Measurements from ENCODE around the gene RHBDL1.

The RHBDL1 gene

DNA sequence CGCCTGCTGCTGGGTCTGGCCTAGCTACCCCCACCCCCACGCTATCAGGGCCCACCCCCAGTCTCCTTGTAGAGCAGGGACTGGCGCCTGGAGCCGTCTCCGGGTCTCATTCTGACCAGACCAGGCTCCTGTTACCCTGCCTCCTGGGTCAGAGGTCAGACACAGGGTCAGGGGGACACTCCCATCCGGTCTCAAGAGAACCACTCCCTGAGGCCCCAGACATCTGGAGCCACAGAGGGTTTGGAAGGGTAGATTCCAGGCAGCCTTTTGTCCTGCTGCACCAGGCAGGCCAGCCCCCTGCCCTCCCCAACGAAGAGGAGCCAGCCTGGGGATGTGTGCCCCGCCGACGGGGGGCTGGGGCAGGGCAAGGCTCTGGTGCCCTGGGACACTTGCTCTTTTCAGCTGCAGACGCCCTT is 45.6 kb upstream of the RHBDL1 start (continued):
- no peak for TF ChIP-seq ATF2 (tag by site-specific recombination; IDR thresholded peaks at IDR 0.05; ENCODE audit: low read depth)
- no peak for TF ChIP-seq PRDM1 (tag by site-specific recombination; IDR thresholded peaks at IDR 0.05)
- TF ChIP-seq GLI2 (tag by site-specific recombination; IDR thresholded peaks at IDR 0.05; ENCODE audit: borderline replicate concordance, low read depth) = no peak
- no peak for TF ChIP-seq ZNF426 (tag by site-specific recombination; IDR thresholded peaks at IDR 0.05)
- TF ChIP-seq ZXDB (tag by site-specific recombination; IDR thresholded peaks at IDR 0.05) = no peak
- TF ChIP-seq ZBTB8A (tag by site-specific recombination; IDR thresholded peaks at IDR 0.05) = 0 out of 2 replicates have a peak, but pooled peaks have one; percentile 31
- no peak for TF ChIP-seq CTCF (tag by site-specific recombination; IDR thresholded peaks at IDR 0.05)

- TF ChIP-seq ZNF350 (tag by site-specific recombination; IDR thresholded peaks at IDR 0.05) (no peak), ZBTB6 (tag by site-specific recombination; IDR thresholded peaks at IDR 0.05) (peak; percentile 34; the same call in 1 of the 2 replicates), ZFHX2 (tag by site-specific recombination; conservative IDR thresholded peaks at IDR 0.05) (peak; percentile 82), GLIS2 (tag by site-specific recombination; IDR thresholded peaks at IDR 0.05) (peak; percentile 7; the same call in 1 of the 2 replicates), ZNF600 (tag by site-specific recombination; IDR thresholded peaks at IDR 0.05) (peak; percentile 56), EGR2 (tag by site-specific recombination; IDR thresholded peaks at IDR 0.05; ENCODE audit: low read depth) (peak; percentile 79), SCRT2 (tag by site-specific recombination; IDR thresholded peaks at IDR 0.05) (no peak), ZNF623 (tag by site-specific recombination; IDR thresholded peaks at IDR 0.05) (peak; percentile 19; the same call in 1 of the 2 replicates)
- ChIA-PET POLR2A (interaction anchor here (0.6 kb wide), 1 partner anchor 108 kb away, joined by 4 read pairs; no protein-coding TSS in a partner anchor), CTCF (no interaction called here)
- H3K4me1 ChIP-seq (ENCODE audit: control insufficient read depth, insufficient read depth, low read length) = peaks cover 2% of the 10 kb centered on the region; the same call in 1 of the 2 replicates
- no peaks in the 10 kb centered on the region for H3K9me3 ChIP-seq (ENCODE audit: control insufficient read depth, insufficient read depth, low read depth, low read length)
- peaks cover 0 to 20% of the 10 kb centered on the region in 2 experiments; a peak in 1 of 3 replicates for H3K36me3 ChIP-seq (ENCODE audit: control insufficient read depth in 2 of 2, insufficient read depth in 1 of 2, low read length in 2 of 2)
- no peak overlapping the region for H3K4me3 ChIP-seq (ENCODE audit: low read depth, low read length)
- peak overlapping the region; percentile 24; the same call in 1 of the 2 replicates for H3K27ac ChIP-seq (ENCODE audit: extremely low read depth, low read depth, low read length)
Measured at GRCh38 chr16:630249-630814, 45.1 kb upstream of the RHBDL1 start.

- CTCF ChIA-PET = interaction anchor here (0.7 kb wide), 1 partner anchor 28 kb away, joined by 4 read pairs; no protein-coding TSS in a partner anchor
- TF ChIP-seq ZNF2 (tag by site-specific recombination; IDR thresholded peaks at IDR 0.05) (no peak), ZNF571 (tag by site-specific recombination; IDR thresholded peaks at IDR 0.05) (no peak), ZNF48 (tag by site-specific recombination; IDR thresholded peaks at IDR 0.05) (no peak), ZBTB26 (tag by site-specific recombination; optimal IDR thresholded peaks at IDR 0.05) (no peak), ZNF248 (tag by site-specific recombination; IDR thresholded peaks at IDR 0.05) (no peak), ZNF501 (tag by site-specific recombination; IDR thresholded peaks at IDR 0.05) (no peak), ZNF23 (tag by site-specific recombination; IDR thresholded peaks at IDR 0.05; ENCODE audit: borderline replicate concordance) (no peak), ZNF560 (tag by site-specific recombination; IDR thresholded peaks at IDR 0.05; ENCODE audit: borderline replicate concordance) (no peak), ZSCAN30 (tag by site-specific recombination; IDR thresholded peaks at IDR 0.05) (no peak), EGR2 (tag by site-specific recombination; IDR thresholded peaks at IDR 0.05; ENCODE audit: low read depth) (no peak), ELK4 (IDR thresholded peaks at IDR 0.05; ENCODE audit: borderline replicate concordance, low read depth, low read length) (no peak), WT1 (tag by site-specific recombination; IDR thresholded peaks at IDR 0.05) (no peak), ZNF707 (tag by site-specific recombination; IDR thresholded peaks at IDR 0.05) (no peak)
Measured at GRCh38 chr16:630815-631405, 44.6 kb upstream of the RHBDL1 start, which contains the start of gene WFIKKN1. WFIKKN1 (plus strand) TSS chr16:630985; CDS start chr16:631254, 269 bp downstream.

More at GRCh38 chr16:630815-631405, 44.6 kb upstream of the RHBDL1 start, which contains the start of gene WFIKKN1:
- POLR2A ChIA-PET = interaction anchor here (0.7 kb wide), 1 partner anchor 13 kb away, joined by 3 read pairs; no protein-coding TSS in a partner anchor
- Histone ChIP-seq H3K4me3 (ENCODE audit: low read depth, low read length) (no peak within 1 kb of the TSS), H3K4me1 (ENCODE audit: control insufficient read depth, insufficient read depth, low read length) (peaks cover 2% of the 10 kb centered on the region; the same call in 1 of the 2 replicates), H3K27ac (ENCODE audit: extremely low read depth, low read depth, low read length) (peak within 1 kb of the TSS; percentile 24; the same call in 1 of the 2 replicates), H3K36me3 (ENCODE audit: control insufficient read depth in 2 of 2, insufficient read depth in 1 of 2, low read length in 2 of 2) (peaks cover 0 to 20% of the 10 kb centered on the region in 2 experiments; a peak in 1 of 3 replicates), H3K9me3 (ENCODE audit: control insufficient read depth, insufficient read depth, low read depth, low read length) (no peaks in the 10 kb centered on the region)
